ENCODE data around the gene GAB1. TPM values are rescaled to one million over a fixed set of nuclear protein-coding genes. Genes with fewer than 3 reads are reported as not detected.
A peak's percentile ranks its signal among the peaks of the same experiment; 100 is the strongest.

Gene GAB1
- total RNA-seq, 1 donor from 2014 or later, result 44.6 TPM

DNA sequence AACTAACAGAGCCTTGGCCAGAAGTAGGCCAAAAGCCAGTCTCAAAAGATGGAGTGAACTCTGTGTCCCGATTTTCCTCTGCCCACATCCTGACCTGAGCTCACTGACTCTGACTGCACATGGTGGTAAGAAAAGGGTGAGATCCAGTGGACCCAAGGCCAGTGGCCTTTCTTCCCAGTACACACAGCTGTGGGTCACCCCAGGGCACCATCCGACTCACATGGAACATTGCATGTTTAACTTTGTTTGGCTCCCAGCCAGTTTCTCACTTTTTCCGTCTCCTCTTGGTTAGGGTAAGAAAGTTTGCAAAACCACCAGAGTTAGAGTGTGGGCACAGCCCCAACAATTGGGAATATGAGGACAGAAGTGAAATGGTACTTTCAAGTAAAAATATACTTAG, 69.8 kb downstream of the GAB1 start:
- peaks cover 15% of the 10 kb centered on the region for H3K4me1 Mint-ChIP-seq
- H3K36me3 Mint-ChIP-seq, result peaks cover 3% of the 10 kb centered on the region
- H3K4me3 Mint-ChIP-seq, result no peak overlapping the region
- no peak for DNase-seq (ENCODE audit: low spot score in 2 of 2, unreplicated experiment in 2 of 2)
- no peak for TF ChIP-seq CTCF (IDR thresholded peaks at IDR 0.05; ENCODE audit: unreplicated experiment)
- H3K27me3 Mint-ChIP-seq (ENCODE audit: low read depth), result no peaks in the 10 kb centered on the region
- H3K27ac Mint-ChIP-seq, result no peak overlapping the region
- H3K9me3 Mint-ChIP-seq, result no peaks in the 10 kb centered on the region

- H3K36me3 Mint-ChIP-seq, result peaks cover 3% of the 10 kb centered on the region
- no peak for DNase-seq (ENCODE audit: low spot score in 2 of 2, unreplicated experiment in 2 of 2)
- H3K27me3 Mint-ChIP-seq (ENCODE audit: low read depth), result no peaks in the 10 kb centered on the region
- no peak overlapping the region for H3K4me3 Mint-ChIP-seq
- peaks cover 23% of the 10 kb centered on the region for H3K4me1 Mint-ChIP-seq
- no peaks in the 10 kb centered on the region for H3K9me3 Mint-ChIP-seq
- H3K27ac Mint-ChIP-seq, result peak overlapping the region; percentile 37
- TF ChIP-seq CTCF (IDR thresholded peaks at IDR 0.05; ENCODE audit: unreplicated experiment), result no peak
Observed at GRCh38 chr4:143407474-143407873, 70.8 kb downstream of the GAB1 start.

DNA sequence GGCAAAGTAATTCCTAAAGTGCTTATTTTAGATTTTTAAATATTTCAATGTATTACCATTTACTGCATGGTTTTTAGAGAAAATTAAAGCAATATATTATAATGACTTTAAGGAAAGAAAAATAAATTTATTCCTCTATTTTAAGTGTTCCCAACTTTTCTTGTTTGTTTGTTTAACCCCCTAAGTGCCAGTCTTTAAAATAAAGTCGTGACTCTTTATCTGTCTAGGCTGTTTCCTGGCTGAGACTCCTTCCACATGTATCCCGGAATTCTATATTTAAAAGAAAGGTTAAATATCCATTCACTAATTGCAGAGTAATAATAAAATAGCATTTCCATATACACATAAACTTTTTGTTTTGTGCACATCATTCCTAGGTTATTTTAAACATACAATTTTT, 71.2 kb downstream of the GAB1 start:
- Mint-ChIP-seq H3K4me3 (no peak overlapping the region), H3K27ac (no peak overlapping the region), H3K9me3 (no peaks in the 10 kb centered on the region), H3K27me3 (ENCODE audit: low read depth) (no peaks in the 10 kb centered on the region), H3K36me3 (peaks cover 3% of the 10 kb centered on the region), H3K4me1 (peaks cover 23% of the 10 kb centered on the region)
- no peak for TF ChIP-seq CTCF (IDR thresholded peaks at IDR 0.05; ENCODE audit: unreplicated experiment)
- no peak for DNase-seq (ENCODE audit: low spot score in 2 of 2, unreplicated experiment in 2 of 2)

DNA sequence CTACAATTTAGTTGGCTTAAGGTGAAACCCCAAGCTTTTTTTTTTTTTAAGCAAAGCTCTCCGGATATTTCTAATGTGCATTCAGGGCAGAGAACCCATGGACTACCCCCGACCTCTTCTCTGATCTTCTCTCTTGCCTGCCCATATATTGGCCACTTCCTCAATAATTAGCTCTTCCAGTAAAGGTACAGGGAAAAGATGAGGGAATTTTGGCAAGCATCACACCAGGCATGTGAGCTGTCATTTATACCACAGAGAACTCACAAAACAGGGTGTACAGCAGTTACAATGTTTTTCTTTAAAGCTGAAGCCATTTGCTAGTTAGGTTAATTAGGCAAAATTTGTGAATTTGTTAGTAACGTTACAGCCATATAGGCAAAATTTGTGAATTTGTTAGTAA, 73.3 kb downstream of the GAB1 start:
- Mint-ChIP-seq H3K27me3 (ENCODE audit: low read depth) (no peaks in the 10 kb centered on the region), H3K4me1 (peaks cover 23% of the 10 kb centered on the region), H3K9me3 (no peaks in the 10 kb centered on the region), H3K4me3 (no peak overlapping the region), H3K36me3 (peaks cover 3% of the 10 kb centered on the region), H3K27ac (no peak overlapping the region)
- TF ChIP-seq CTCF (IDR thresholded peaks at IDR 0.05; ENCODE audit: unreplicated experiment), result no peak
- DNase-seq (ENCODE audit: low spot score in 2 of 2, unreplicated experiment in 2 of 2), result no peak

- Mint-ChIP-seq H3K4me1 (peaks cover 23% of the 10 kb centered on the region), H3K27ac (peak overlapping the region; percentile 41), H3K27me3 (ENCODE audit: low read depth) (no peaks in the 10 kb centered on the region), H3K9me3 (no peaks in the 10 kb centered on the region), H3K36me3 (peaks cover 7% of the 10 kb centered on the region), H3K4me3 (no peak overlapping the region)
- no peak for DNase-seq (ENCODE audit: low spot score in 2 of 2, unreplicated experiment in 2 of 2)
- TF ChIP-seq CTCF (IDR thresholded peaks at IDR 0.05; ENCODE audit: unreplicated experiment), result no peak
Observed at GRCh38 chr4:143411527-143412419, 75.1 kb downstream of the GAB1 start.

All from mesothelial cell of epicardium (in vitro differentiated cells).